Heart left ventricle (tissue), 16 donors: Measurements from ENCODE around the gene IL25. TPM values are rescaled to one million over a fixed set of nuclear protein-coding genes. Genes with fewer than 3 reads are reported as not detected.
"Not testable (repeated sequence)": the region's sequence is repeated elsewhere in the genome, so short reads cannot be mapped to it uniquely, and the experiment has no call there.

ENCODE experiments used
- ATAC-seq, 4 donors: fragments of 200-7000 bp; cut with Tn5 transposase; one replicate each; pipeline ENCODE4 v1.9.1; 2020 to 2022; ENCODE audit warnings: moderate library complexity in 4 of 4, mild to moderate bottlenecking in 3 of 4, moderate number of reproducible peaks in 1 of 4
- DNase-seq, 5 donors: peaks; one replicate each; pipeline ENCODE4 v3.0.0-alpha.2; 2020
- H3K27ac ChIP-seq, 12 donors: fragments of 200-600 bp; sonication (generic) in 4 of 12; one replicate each; pipeline versions ENCODE4 v1.5.0 to v1.8.0; 2016 to 2022; ENCODE audit warnings: mild to moderate bottlenecking in 2 of 12
- H3K27me3 ChIP-seq, 9 donors: fragments of 200-600 bp; sonication (generic) in 2 of 9; one replicate each; pipeline versions ENCODE4 v1.5.1 to v1.8.0; 2016 to 2022; ENCODE audit warnings: mild to moderate bottlenecking in 3 of 9
- H3K36me3 ChIP-seq, 9 donors: fragments of 200-600 bp; sonication (generic) in 2 of 9; one replicate each; pipeline versions ENCODE4 v1.5.0 to v1.8.0; 2018 to 2022; ENCODE audit warnings: mild to moderate bottlenecking in 2 of 9
- H3K4me1 ChIP-seq, 12 donors: fragments of 200-600 bp; sonication (generic) in 4 of 12; one replicate each; pipeline versions ENCODE4 v1.5.0 to v1.8.0; 2016 to 2022; ENCODE audit warnings: mild to moderate bottlenecking in 3 of 12
- H3K4me3 ChIP-seq, 12 donors: fragments of 200-600 bp; sonication (generic) in 4 of 12; one replicate each; pipeline versions ENCODE4 v1.5.0 to v1.8.0; 2017 to 2022; ENCODE audit warnings: mild to moderate bottlenecking in 9 of 12, moderate library complexity in 4 of 12
- H3K9me3 ChIP-seq, 12 donors: fragments of 200-600 bp; sonication (generic) in 4 of 12; one replicate each; pipeline versions ENCODE4 v1.5.0 to v1.8.0; 2016 to 2022; ENCODE audit warnings: mild to moderate bottlenecking in 1 of 12
- CTCF ChIP-seq, 12 donors: fragments of 200-600 bp; sonication (generic) in 4 of 12; IDR thresholded peaks; one replicate each; pipeline versions ENCODE4 v1.5.0 to v1.8.0; 2018 to 2022; ENCODE audit warnings: antibody characterized with exemption in 12 of 12, mild to moderate bottlenecking in 5 of 12
- POLR2A ChIP-seq, 2 donors: fragments of 450-650 bp; IDR thresholded peaks; one replicate each; pipeline ENCODE4 v1.6.1; 2017; ENCODE audit warnings: antibody characterized with exemption in 2 of 2, mild to moderate bottlenecking in 2 of 2, moderate library complexity in 2 of 2
- WGBS, 4 donors: extraction: QIAGEN DNeasy Blood & Tissue Kit in 2 of 4; methylation state at CpG; one replicate each; pipeline versions ENCODE4 v1.1.5 to v1.1.7; 2013 to 2018; 5-methylcytosine and 5-hydroxymethylcytosine counted together
- intact Hi-C, 10 donors: fragments of 100-400 bp; cut with DNase I; formaldehyde crosslinking; loops; one replicate each; pipeline versions ENCODE4 v1.11.1 to v1.14.2; 2022
- polyA plus RNA-seq, 2 donors: library from polyadenylated mRNA; stranded (reverse); fragments of 200-250 nt; gene quantifications; one replicate each; pipeline ENCODE4 v1.2.3, GENCODE V29; 2013
- total RNA-seq, 9 donors: library from RNA; depleted of rRNA in 2 of 9; stranded (reverse); fragments of >200 nt in 2 of 9; fragmentation: NEBNext Ultra II Directional in 3 of 9; extraction: Animal tissue kit (Norgen Biotek cat#: 25700) in 3 of 9; gene quantifications; one replicate each; pipeline versions ENCODE4 v1.1.0 to v1.2.4, GENCODE V29; 2016 to 2023
- donor health status: ischemic (EF 13 %, LVEDD 7.1; RV severe dilation, severe dysfunction).
- donor health status: healthy with polysubstance abuse.
- donor health status: DM: no; HTN: yes; CAD: no.
- donor health status: DM: no; HTN: no; CAD: no.
- donor health status: ischemic (EF 25% LVEDD 6.9; RV normal size, moderate dysfunction).
- donor health status: ischemic (EF 25% LVEDD 5.7; RV mildly dilated, moderate dysfunction).
- donor health status: healthy.
- donor health status: DM: yes; HTN: yes; CAD: no.
- donor health status: ischemic (EF 35%, LVEDD 5.7; RV mildly dilated, moderate dysfunction).
- donor health status: nonischemic (EF 11% LVEDD 7.7; RV severe dilation, severe dysfunction).
- donor health status: DM: yes; HTN: yes; CAD: no.
- donor health status: PGD.
- donor health status: ischemic (EF 29% LVEDD 5.4; RV normal size, mild dysfunction).
- donor health status: nonischemic (EF 23%, LVEDD 6.1; RV moderate dilation, normal function).

Gene IL25
- total and polyA plus RNA-seq, 11 donors: 0.29 TPM; not detected in 10

- H3K36me3 ChIP-seq: peaks cover 0 to 94% (median 43%) of the 10 kb centered on the region in 9 donors
- intact Hi-C loops: no loop called here
- 69 to 82% (median 74%) methylated on average over 3 of the region's 3 CpGs for WGBS, 4 donors
Measured at GRCh38 chr14:23399136-23399535, 26.5 kb downstream of the IL25 start.

GRCh38 chr14:23399591-23399990 lies 27.0 kb downstream of the IL25 start:
- TF ChIP-seq CTCF (IDR thresholded peaks at IDR 0.05) (no peak), POLR2A (IDR thresholded peaks at IDR 0.05) (no peak)
- H3K4me1 ChIP-seq: peaks cover 0 to 17% (median 0%) of the 10 kb centered on the region in 12 donors
- intact Hi-C loops: no loop called here
- peak in 2 of 5 donors; percentile 25 to 26 for DNase-seq
- WGBS, 4 donors: 46 to 66% (median 61%) methylated on average over 6 of the region's 6 CpGs
- H3K9me3 ChIP-seq: no peaks in the 10 kb centered on the region
- peaks cover 0 to 94% (median 39%) of the 10 kb centered on the region in 9 donors for H3K36me3 ChIP-seq
- no peak overlapping the region for H3K4me3 ChIP-seq
- H3K27ac ChIP-seq: peak overlapping the region in 2 of 12 donors; percentile 2 to 33
- no peaks in the 10 kb centered on the region for H3K27me3 ChIP-seq
- peak in 1 of 4 donors; percentile 10 for ATAC-seq

More at GRCh38 chr14:23399136-23399535, 26.5 kb downstream of the IL25 start:
- ATAC-seq: peak in 2 of 4 donors; percentile 2 to 6
- TF ChIP-seq CTCF (IDR thresholded peaks at IDR 0.05) (no peak), POLR2A (IDR thresholded peaks at IDR 0.05) (no peak)
- DNase-seq: peak in 2 of 5 donors; percentile 17 to 52
- H3K27me3 ChIP-seq: no peaks in the 10 kb centered on the region
- H3K9me3 ChIP-seq: no peaks in the 10 kb centered on the region
- H3K27ac ChIP-seq: peak overlapping the region in 2 of 12 donors; percentile 2 to 51
- H3K4me3 ChIP-seq: no peak overlapping the region
- peaks cover 0 to 14% (median 0%) of the 10 kb centered on the region in 12 donors for H3K4me1 ChIP-seq

GRCh38 chr14:23400496-23401149 lies 28.0 kb downstream of the IL25 start:
- intact Hi-C loops, H3K27me3 ChIP-seq, H3K4me3 ChIP-seq, H3K9me3 ChIP-seq: not testable (repeated sequence)
- H3K4me1 ChIP-seq: peaks cover 0 to 20% (median 0%) of the 10 kb centered on the region in 12 donors
- peaks cover 0 to 93% (median 33%) of the 10 kb centered on the region in 9 donors for H3K36me3 ChIP-seq
- 63 to 73% (median 67%) methylated on average over 16 of the region's 16 CpGs for WGBS, 4 donors
- ATAC-seq (peak in 3 of 4 donors; percentile 1 to 2 (median 2)), DNase-seq (peak in 3 of 5 donors; percentile 13 to 55 (median 21))
- H3K27ac ChIP-seq: peak overlapping the region in 2 of 12 donors; percentile 87 to 91

GRCh38 chr14:23401291-23401690 lies 28.7 kb downstream of the IL25 start:
- no peak for ATAC-seq
- Histone ChIP-seq H3K4me1 (peaks cover 0 to 20% (median 0%) of the 10 kb centered on the region in 12 donors), H3K27me3 (peaks cover 0 to 1% (median 0%) of the 10 kb centered on the region in 9 donors), H3K36me3 (peaks cover 0 to 93% (median 27%) of the 10 kb centered on the region in 9 donors), H3K27ac (peak overlapping the region in 2 of 12 donors; percentile 87 to 91), H3K9me3 (no peaks in the 10 kb centered on the region), H3K4me3 (no peak overlapping the region)
- intact Hi-C loops: no loop called here
- peak in 2 of 5 donors; percentile 13 to 46 for DNase-seq
- 43 to 52% (median 47%) methylated on average over 3 to 4 of the region's 4 CpGs for WGBS, 4 donors
- no peak for TF ChIP-seq POLR2A (IDR thresholded peaks at IDR 0.05)
- TF ChIP-seq CTCF (IDR thresholded peaks at IDR 0.05): no peak
